HG03442 (cell line): ENCODE data around the gene BRCA1.

ENCODE experiments used
- ATAC-seq: cut with Tn5 transposase; IDR thresholded peaks from one replicate; pipeline ENCODE4 v1.9.1; 2021; ENCODE audit warnings: mild to moderate bottlenecking, moderate library complexity; ENCODE audit not compliant: unreplicated experiment

BRCA1 gene

GRCh38 chr17:43025766-43026537 lies 99.2 kb downstream of the BRCA1 start:
- no peak for ATAC-seq

DNA sequence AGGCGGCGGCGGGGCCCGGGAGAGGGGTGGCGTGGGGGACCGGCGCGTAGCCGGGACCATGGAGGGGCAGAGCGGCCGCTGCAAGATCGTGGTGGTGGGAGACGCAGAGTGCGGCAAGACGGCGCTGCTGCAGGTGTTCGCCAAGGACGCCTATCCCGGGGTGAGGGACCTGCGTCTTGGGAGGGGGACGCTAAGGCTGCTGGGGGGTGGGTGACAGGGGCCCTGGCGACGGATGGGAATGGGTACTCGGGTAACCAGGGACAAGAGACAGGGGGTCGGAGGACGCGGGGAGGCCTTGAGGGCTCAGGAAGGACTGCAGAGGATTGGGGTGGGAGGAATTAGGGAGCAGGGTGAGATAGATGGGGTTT lies 99.9 kb downstream of the BRCA1 start:
- ATAC-seq = no peak

GRCh38 chr17:43024407-43025289 lies 100.5 kb downstream of the BRCA1 start, which contains the start of gene RND2:
TSS of gene RND2 (plus strand) at chr17:43025231. CDS start at chr17:43025348, 117 bp downstream.
- no peak for ATAC-seq

DNA sequence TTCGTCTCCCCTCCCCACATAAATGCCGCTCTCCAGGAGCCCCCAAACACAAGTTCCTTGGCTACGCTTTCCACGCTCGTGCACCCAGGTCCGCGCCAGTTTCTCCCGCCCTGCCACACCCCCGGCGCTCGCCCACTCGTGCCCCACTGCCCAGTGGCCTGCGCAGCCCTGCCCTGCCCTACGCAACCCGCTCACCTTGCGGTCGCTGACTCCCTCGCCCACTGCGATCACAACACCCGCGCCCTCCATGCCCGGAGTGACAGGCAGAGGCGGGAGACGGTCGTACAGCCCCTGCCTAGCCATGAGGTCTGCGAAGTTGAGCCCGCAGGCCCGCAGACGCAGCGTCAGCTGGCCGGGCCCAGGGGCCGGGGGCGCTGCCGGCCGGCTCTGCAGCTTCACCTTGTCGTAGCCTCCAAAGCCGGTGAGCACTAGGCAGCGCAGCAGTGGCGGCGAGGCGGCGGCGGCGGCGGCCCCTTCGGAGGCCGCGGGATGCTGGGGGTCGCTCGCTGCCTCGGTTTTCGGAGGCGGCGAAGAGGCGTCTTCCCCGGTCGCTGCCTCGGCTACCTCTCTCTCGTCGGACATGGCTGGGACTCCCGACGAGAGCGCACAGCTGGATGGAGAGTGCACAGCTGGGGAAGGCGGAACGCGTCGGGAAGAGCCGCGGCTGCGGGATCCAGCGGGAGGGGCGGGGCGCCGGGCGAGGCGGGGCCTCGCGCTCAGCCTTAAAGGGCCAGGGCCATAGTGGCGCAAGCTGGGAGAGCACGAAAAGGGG lies 103.2 kb downstream of the BRCA1 start, which contains the start of gene VAT1:
Gene VAT1, minus strand, starts transcription at position 645 of the 772 bp plus-strand sequence. Its CDS starts 63 bp downstream, at position 582.
- ATAC-seq = no peak

DNA sequence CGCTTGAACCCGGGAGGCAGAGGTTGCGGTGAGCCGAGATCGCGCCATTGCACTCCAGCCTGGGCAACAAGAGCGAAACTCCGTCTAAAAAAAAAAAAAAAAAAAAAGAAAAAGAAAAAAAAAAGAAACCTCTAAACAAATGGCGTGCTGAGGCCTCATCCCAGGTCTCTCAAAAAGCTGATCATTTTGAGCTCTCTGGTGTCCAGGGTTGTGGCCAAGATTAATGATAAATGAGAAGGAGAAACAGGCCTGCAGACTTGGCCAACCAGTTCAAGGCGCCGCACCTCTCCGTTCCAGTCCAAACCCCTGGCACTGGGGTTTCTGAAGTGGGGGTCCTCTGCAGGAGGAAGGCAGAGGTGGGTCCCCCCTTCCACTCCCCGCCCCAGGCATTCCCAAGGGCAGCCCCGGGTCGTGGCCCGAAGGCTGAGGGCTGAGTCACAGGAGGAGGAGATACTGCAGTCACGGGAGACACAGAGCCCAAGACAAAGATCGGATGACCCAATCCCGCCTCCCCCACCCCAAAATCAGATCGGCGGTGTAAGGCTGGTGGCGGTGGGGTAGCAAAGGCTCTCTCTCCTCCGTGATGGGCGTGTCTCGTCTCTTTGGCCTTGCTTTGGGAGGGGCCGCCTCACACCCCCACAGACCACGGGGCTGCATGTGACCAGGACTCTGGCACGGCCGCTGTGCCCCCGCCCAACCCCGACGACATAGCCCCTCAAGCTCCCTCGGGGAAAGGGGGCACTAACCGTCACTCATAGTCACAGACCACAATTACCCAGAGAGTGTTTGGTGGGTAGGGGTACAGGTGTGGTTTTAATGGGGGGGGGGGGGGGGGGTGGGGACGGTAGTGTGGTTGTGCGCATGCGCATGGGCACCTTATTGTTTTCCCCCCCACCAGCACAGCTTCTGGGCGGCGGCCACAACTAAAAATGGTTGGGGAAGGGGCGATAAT lies 104.1 kb downstream of the BRCA1 start:
- ATAC-seq = no peak

DNA sequence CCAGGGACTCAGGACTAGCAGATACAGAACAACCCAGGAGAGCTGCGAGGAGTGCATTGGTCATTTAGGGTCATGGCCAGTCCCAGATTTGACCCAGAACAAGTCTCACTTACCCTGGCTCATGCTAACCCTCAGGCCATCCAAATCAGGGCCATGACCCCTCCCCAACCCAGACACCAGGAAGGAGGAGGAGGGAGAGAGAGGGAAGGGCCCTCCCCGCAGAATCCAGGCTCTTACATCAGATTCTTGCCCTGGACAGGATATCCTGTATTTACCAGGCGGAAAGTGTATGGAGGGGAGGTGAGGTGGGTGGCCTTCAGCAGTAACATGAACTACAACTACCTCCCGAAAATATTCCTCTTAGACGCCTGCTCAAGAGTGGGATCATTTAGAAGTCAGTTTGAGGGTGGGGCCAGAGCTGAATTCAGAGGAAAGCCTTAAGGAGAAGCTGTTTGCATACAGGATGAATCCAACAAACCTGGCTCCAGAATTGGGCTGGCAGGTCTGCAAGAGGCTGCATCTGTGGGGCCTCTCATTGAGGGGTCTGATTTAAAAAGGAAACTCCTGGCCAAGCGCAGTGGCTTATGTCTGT lies 105.0 kb downstream of the BRCA1 start:
- ATAC-seq = no peak

GRCh38 chr17:43019418-43019817 lies 105.7 kb downstream of the BRCA1 start:
- no peak for ATAC-seq

DNA sequence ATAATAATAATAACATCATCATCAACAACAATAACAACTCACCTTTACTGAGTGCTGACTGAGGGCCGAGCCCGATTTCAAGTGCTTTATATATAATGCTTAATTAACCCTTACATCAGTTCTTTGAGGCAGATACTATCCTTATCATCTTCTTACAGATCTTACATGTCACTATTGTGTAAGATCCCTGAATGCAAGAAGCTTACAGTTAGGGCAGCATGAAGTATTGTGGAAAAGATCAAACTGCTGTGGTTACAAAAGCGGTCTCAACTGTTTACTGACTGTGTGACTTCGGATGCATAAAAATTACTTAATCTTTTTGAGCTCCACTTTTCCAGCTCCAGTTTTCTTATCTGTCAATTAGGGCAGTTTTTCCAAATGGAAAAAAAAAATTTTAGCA lies 106.2 kb downstream of the BRCA1 start:
- ATAC-seq = no peak

- no peak for ATAC-seq
These were observed 106.9 kb downstream of the BRCA1 start for GRCh38 chr17:43018008-43018853.

DNA sequence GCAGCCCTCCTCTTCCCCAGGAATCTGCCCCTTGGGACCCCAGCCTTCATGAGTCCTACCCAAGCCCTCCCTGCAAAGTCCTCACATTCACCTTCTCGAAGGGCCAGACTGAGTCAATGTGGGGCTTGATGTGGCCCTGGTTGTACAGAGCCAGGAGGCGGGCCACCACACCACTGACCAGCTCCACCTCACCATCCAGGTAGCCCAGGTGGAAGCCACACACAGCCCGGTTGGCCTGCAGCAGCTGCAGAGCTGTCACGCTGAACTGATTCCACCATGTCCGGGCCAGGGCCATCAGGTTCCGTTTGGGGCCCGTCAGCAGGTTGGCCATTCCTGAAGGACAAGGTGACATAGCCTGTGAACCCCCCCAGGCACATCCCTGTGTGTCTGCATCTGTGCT lies 108.9 kb downstream of the BRCA1 start:
- ATAC-seq = no peak

- no peak for ATAC-seq
These were observed 109.6 kb downstream of the BRCA1 start for GRCh38 chr17:43015579-43015978.

- ATAC-seq = no peak
These were observed 110.3 kb downstream of the BRCA1 start for GRCh38 chr17:43014649-43015542.

GRCh38 chr17:43014020-43014648 lies 111.0 kb downstream of the BRCA1 start:
- no peak for ATAC-seq

DNA sequence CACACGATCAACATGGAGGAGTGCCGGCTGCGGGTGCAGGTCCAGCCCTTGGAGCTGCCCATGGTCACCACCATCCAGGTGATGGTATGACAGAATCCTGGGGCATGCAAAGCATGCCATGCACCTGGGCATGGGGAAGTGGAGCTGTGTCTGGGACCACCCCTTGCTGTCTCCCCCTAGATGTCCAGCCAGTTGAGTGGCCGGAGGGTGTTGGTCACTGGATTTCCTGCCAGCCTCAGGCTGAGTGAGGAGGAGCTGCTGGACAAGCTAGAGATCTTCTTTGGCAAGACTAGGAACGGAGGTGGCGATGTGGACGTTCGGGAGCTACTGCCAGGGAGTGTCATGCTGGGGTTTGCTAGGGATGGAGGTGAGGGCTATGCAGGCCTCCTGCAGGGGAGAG lies 111.9 kb downstream of the BRCA1 start:
- no peak for ATAC-seq

- ATAC-seq = no peak
These were observed 113.3 kb downstream of the BRCA1 start for GRCh38 chr17:43011728-43012472.

DNA sequence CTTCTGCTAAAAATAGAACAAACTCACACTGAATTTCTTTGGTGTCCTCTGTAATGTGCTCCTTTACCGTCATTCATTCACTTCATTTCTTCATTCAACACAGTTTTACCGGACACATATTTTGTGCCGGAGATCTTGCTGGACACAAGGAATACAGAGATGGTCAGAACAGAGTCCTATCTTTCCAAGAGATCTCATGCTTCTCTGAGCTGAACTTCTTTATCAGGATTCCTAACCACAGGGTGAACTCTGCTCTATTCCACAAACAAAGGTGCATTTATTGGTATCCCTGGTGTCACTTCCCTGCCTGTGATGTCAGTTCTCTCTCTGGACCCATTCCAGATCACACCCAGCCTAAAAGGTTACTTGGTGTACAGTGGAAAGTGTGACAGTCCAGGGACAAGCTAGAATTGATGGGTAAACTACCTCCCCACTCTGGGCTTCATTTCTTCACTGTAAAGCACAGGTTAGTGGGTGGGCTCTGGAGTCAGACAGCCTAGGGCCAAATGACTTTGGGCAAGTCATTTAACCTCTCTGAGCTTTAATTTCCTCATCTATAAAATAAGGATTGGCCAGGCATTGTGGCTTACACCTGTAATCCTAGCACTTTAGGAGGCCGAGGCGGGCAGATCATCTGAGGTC lies 114.4 kb downstream of the BRCA1 start:
- no peak for ATAC-seq
